Osteoblast (primary cell): ENCODE results near the gene UNC45A. TPM values are rescaled to one million over a fixed set of nuclear protein-coding genes. Genes with fewer than 3 reads are reported as not detected.

Experiments
- DNase-seq: peaks from one replicate; pipeline ENCODE4 v3.0.0; 2011; ENCODE audit warnings: low spot score, mixed read lengths; ENCODE audit not compliant: insufficient read length; ENCODE audit errors: missing footprints
- H2AFZ ChIP-seq: 2 replicates; pipeline ENCODE4 v1.6.0; 2011; ENCODE audit warnings: mild to moderate bottlenecking, low read length
- H3K27ac ChIP-seq: 2 replicates; pipeline ENCODE4 v1.5.1; 2011; ENCODE audit warnings: mild to moderate bottlenecking, low read depth, low read length, moderate library complexity
- H3K27me3 ChIP-seq: 2 replicates; pipeline ENCODE4 v1.6.0; 2012; ENCODE audit warnings: mild to moderate bottlenecking, control low read depth, inconsistent platforms, low read length, moderate library complexity; ENCODE audit not compliant: insufficient read depth
- H3K36me3 ChIP-seq: 2 replicates; pipeline ENCODE4 v1.5.1; 2011; ENCODE audit warnings: mild to moderate bottlenecking, low read length, control low read depth, moderate library complexity; ENCODE audit not compliant: insufficient read depth
- H3K4me1 ChIP-seq: 2 replicates; pipeline ENCODE4 v1.5.1; 2011; ENCODE audit warnings: mild to moderate bottlenecking, low read length, control low read depth, moderate library complexity; ENCODE audit not compliant: insufficient read depth
- H3K4me2 ChIP-seq: 2 replicates; pipeline ENCODE4 v1.6.0; 2011; ENCODE audit warnings: mild to moderate bottlenecking, low read length; ENCODE audit not compliant: insufficient read depth
- H3K4me3 ChIP-seq: fragments of 200-600 bp; sonication (generic); 3 replicates; pipeline ENCODE4 v1.5.1; 2012; ENCODE audit warnings: mild to moderate bottlenecking, low read length, inconsistent platforms; ENCODE audit not compliant: insufficient read depth
- H3K79me2 ChIP-seq: 2 replicates; pipeline ENCODE4 v1.6.0; 2012; ENCODE audit warnings: mild to moderate bottlenecking, low read length, control low read depth, inconsistent platforms; ENCODE audit not compliant: insufficient read depth
- H3K9me3 ChIP-seq: 2 replicates; pipeline ENCODE4 v1.5.1; 2011; ENCODE audit warnings: low read depth, low read length, control low read depth
- H4K20me1 ChIP-seq: 2 replicates; pipeline ENCODE4 v1.6.0; 2012; ENCODE audit warnings: mild to moderate bottlenecking, low read length, control low read depth; ENCODE audit not compliant: insufficient read depth
- CTCF ChIP-seq: IDR thresholded peaks from 2 replicates; pipeline ENCODE4 v1.5.1; 2011; ENCODE audit warnings: mild to moderate bottlenecking, low read depth, low read length, moderate library complexity; ENCODE audit errors: extremely low read depth
- total RNA-seq: library from RNA; depleted of rRNA; stranded (reverse); fragments of >200 nt; gene quantifications from 2 replicates; pipeline ENCODE4 v1.2.3, GENCODE V29; 2012

UNC45A gene
- total RNA-seq, 1 donor: 74.9 TPM

- Histone ChIP-seq H3K4me2 (no peak overlapping the region), H2AFZ (no peak overlapping the region), H3K9me3 (no peaks in the 10 kb centered on the region), H3K36me3 (peaks cover 52% of the 10 kb centered on the region), H3K4me1 (no peaks in the 10 kb centered on the region), H3K27me3 (no peaks in the 10 kb centered on the region), H3K79me2 (no peaks in the 10 kb centered on the region), H4K20me1 (no peaks in the 10 kb centered on the region), H3K27ac (no peak overlapping the region), H3K4me3 (no peak overlapping the region)
- TF ChIP-seq CTCF: no peak
- no peak for DNase-seq
These were observed 25.1 kb upstream of the UNC45A start for GRCh38 chr15:90909976-90910375.

GRCh38 chr15:90910441-90911301, 24.4 kb upstream of the UNC45A start:
- H3K4me1 ChIP-seq: no peaks in the 10 kb centered on the region
- no peak overlapping the region for H3K27ac ChIP-seq
- no peaks in the 10 kb centered on the region for H3K9me3 ChIP-seq
- no peak overlapping the region for H3K4me2 ChIP-seq
- H3K36me3 ChIP-seq: peaks cover 56% of the 10 kb centered on the region
- TF ChIP-seq CTCF: no peak
- no peaks in the 10 kb centered on the region for H3K27me3 ChIP-seq
- no peak overlapping the region for H2AFZ ChIP-seq
- DNase-seq: peak; percentile 81
- no peak overlapping the region for H3K4me3 ChIP-seq
- no peaks in the 10 kb centered on the region for H3K79me2 ChIP-seq
- no peaks in the 10 kb centered on the region for H4K20me1 ChIP-seq

GRCh38 chr15:90911302-90911623, 23.8 kb upstream of the UNC45A start:
- TF ChIP-seq CTCF: no peak
- Histone ChIP-seq H3K4me2 (no peak overlapping the region), H2AFZ (no peak overlapping the region), H3K36me3 (peaks cover 57% of the 10 kb centered on the region), H3K4me1 (no peaks in the 10 kb centered on the region), H3K9me3 (no peaks in the 10 kb centered on the region), H3K27me3 (no peaks in the 10 kb centered on the region), H4K20me1 (no peaks in the 10 kb centered on the region), H3K4me3 (no peak overlapping the region), H3K27ac (no peak overlapping the region), H3K79me2 (no peaks in the 10 kb centered on the region)
- DNase-seq: no peak

DNA sequence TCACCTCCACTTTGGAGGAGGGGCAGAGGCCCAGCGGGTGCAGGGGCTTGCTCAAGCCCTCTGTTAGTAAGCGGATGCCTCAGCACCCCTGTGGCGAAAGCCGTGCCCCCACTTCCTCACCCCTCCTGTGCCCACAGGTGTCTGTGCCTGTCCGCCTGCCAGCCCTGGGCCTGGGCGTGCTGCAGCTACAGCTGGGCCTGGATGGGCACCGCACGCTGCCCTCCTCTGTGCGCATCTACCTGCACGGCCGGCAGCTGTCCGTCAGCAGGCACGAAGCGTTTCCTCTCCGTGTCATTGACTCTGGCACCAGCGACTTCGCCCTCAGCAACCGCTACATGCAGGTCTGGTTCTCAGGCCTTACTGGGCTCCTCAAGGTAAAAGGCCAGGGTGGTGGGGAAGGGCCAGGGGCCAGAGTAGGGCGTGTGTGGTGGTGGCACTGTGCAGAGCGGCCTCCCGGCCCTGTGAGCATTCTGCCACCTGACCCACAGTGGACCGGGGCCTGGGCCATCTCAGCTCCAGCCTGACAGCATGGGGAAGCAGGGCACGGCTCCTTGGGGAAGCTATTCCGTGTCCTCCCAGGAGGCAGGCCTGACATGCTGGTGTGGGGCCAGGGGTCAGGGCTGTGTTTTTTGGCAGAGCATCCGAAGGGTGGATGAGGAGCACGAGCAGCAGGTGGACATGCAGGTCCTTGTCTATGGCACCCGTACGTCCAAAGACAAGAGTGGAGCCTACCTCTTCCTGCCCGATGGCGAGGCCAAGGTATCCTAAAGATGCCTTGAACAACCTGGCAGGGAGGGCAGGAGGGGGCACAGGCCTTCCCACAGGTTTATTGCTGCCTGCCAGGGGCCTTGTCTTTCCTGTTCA, 22.9 kb upstream of the UNC45A start:
- peaks cover 57% of the 10 kb centered on the region for H3K36me3 ChIP-seq
- H4K20me1 ChIP-seq: no peaks in the 10 kb centered on the region
- no peak overlapping the region for H3K27ac ChIP-seq
- peak; percentile 79 for DNase-seq
- H3K4me2 ChIP-seq: no peak overlapping the region
- H3K4me3 ChIP-seq: no peak overlapping the region
- no peaks in the 10 kb centered on the region for H3K4me1 ChIP-seq
- no peaks in the 10 kb centered on the region for H3K79me2 ChIP-seq
- H2AFZ ChIP-seq: no peak overlapping the region
- no peaks in the 10 kb centered on the region for H3K27me3 ChIP-seq
- TF ChIP-seq CTCF: no peak
- H3K9me3 ChIP-seq: no peaks in the 10 kb centered on the region
